Coronary artery (tissue), 2 donors: ENCODE measurements around the gene B3GALT5.

Experiments used
- DNase-seq: peaks from one replicate; pipeline ENCODE4 v3.0.0-alpha.2; 2017; ENCODE audit warnings: low spot score
- H3K27ac ChIP-seq, 2 donors: fragments of 200-600 bp; sonication (generic); one replicate each; pipeline ENCODE4 v1.5.1; 2016 to 2019
- H3K4me3 ChIP-seq: fragments of 200-600 bp; sonication (generic); 2 replicates; pipeline ENCODE4 v1.5.1; 2016; ENCODE audit warnings: mild to moderate bottlenecking, moderate library complexity
- TF ChIP-seq, protein P1 (sequence below): fragments of 200-600 bp; sonication (generic); IDR thresholded peaks from one replicate; pipeline ENCODE4 v1.5.1; 2019; ENCODE audit warnings: antibody characterized with exemption

Gene B3GALT5

DNA sequence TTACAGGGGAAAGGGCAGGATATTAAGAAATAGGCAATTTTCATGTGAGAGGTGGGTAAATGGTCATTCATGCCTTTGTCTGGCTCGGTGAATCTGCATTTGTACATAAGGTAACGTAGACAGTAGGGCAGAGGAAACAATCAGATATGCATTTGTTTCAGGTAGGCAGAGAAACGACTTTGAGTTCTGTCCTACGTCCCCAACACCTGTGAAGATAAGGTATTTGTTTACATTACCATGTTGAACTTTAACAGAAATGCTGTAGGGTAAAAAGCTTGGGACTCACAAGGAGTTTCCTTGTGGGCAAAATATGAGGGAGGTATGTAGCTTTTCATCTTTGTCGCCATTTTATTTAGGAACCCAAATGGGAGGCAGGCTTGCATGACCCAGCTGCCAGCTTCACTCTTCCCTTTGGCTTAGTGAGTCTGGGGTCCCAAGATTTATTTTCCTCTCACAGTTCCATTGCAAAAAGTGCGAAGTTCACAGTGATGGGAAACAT lies 31.4 kb downstream of the B3GALT5 start:
- H3K4me3 ChIP-seq: no peak overlapping the region
- DNase-seq: no peak
- H3K27ac ChIP-seq: no peak overlapping the region
- TF ChIP-seq, protein P1, sequence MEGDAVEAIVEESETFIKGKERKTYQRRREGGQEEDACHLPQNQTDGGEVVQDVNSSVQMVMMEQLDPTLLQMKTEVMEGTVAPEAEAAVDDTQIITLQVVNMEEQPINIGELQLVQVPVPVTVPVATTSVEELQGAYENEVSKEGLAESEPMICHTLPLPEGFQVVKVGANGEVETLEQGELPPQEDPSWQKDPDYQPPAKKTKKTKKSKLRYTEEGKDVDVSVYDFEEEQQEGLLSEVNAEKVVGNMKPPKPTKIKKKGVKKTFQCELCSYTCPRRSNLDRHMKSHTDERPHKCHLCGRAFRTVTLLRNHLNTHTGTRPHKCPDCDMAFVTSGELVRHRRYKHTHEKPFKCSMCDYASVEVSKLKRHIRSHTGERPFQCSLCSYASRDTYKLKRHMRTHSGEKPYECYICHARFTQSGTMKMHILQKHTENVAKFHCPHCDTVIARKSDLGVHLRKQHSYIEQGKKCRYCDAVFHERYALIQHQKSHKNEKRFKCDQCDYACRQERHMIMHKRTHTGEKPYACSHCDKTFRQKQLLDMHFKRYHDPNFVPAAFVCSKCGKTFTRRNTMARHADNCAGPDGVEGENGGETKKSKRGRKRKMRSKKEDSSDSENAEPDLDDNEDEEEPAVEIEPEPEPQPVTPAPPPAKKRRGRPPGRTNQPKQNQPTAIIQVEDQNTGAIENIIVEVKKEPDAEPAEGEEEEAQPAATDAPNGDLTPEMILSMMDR: no peak

DNA sequence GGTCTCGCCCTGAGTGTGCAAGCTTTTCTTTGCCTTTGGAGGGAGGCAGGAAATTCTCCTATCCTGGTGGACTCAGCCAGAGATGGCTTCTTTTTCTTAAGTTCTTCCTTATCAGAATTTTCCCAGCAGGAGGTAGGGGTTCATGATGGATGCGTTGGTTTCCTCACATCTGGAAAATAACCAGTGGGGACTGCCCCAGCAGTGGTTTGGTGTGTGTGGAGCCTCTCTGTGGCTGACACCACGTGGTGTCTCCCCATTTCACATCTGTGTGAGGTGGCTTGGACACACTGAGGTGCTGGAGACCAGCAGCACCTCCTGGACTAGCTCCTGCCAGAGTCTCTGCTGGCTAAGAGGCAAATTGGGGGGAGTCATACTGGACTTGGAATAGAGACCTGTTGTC lies 32.6 kb downstream of the B3GALT5 start:
- Histone ChIP-seq H3K4me3 (no peak overlapping the region), H3K27ac (no peak overlapping the region)
- DNase-seq: peak; percentile 19
- TF ChIP-seq, protein P1: no peak

DNA sequence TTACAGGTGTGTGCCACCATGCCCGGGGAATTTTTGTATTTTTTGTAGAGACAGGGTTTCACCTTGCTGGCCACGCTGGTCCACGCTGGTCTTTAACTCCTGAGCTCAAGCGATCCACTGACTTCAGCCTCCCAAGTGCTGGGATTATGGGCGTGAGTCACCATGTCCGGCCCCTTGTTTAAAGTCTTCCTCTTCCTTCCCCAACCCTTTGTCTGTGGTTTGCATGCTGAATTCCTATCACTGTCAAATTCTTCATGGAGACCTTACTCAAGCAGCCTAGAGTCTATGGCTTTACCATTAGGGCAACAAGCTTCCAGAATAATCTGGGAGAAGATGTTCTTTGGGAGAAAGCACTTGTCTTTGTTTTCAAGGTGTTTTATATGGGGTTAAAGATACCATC lies 34.7 kb downstream of the B3GALT5 start:
- H3K27ac ChIP-seq: no peak overlapping the region
- TF ChIP-seq, protein P1: no peak
- peak; percentile 19 for DNase-seq

DNA sequence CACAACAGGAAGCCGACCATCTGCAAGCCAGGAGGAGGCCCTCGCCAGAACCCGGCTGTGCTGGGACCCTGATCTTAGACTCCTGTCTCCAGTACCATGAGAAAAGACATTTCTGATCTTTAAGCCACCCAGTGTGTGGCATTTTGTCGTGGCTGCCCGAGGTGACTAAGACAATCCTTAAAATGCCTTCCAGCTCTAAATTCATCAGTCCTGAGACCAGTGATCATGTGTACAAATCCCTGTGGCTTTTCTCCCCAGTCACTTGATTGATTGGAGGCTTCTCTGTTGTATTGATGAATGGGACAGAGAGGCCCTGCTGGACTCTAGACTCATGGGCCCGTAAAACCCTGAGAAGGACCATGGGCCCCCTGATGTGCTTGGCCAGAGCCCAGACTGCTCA lies 36.1 kb downstream of the B3GALT5 start:
- DNase-seq: peak; percentile 28
- TF ChIP-seq, protein P1: no peak
- H3K27ac ChIP-seq: no peak overlapping the region
- no peak overlapping the region for H3K4me3 ChIP-seq

More for the DNA sequence above, 34.7 kb downstream of the B3GALT5 start:
- H3K4me3 ChIP-seq: no peak overlapping the region

DNA sequence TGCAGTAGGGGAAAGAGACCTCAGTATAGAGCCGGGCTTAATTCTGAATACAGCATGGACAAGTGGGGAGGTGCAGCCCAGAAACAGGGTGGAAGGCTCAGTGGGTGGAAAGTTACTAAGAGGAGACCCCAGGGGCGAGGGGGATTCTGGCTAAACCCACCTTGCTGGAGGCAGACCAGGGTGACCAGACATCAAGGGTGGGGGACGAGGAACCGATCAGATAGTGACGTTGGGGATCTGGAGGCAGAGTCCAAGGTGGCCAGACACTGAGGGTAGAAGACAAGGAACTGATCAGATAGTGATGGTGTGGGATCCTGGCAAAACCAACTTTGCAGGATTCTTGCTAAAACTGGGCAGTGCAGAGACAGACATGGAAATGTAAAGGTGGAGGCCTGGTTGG lies 36.8 kb downstream of the B3GALT5 start:
- TF ChIP-seq, protein P1: no peak
- H3K27ac ChIP-seq: no peak overlapping the region
- no peak overlapping the region for H3K4me3 ChIP-seq
- DNase-seq: no peak

DNA sequence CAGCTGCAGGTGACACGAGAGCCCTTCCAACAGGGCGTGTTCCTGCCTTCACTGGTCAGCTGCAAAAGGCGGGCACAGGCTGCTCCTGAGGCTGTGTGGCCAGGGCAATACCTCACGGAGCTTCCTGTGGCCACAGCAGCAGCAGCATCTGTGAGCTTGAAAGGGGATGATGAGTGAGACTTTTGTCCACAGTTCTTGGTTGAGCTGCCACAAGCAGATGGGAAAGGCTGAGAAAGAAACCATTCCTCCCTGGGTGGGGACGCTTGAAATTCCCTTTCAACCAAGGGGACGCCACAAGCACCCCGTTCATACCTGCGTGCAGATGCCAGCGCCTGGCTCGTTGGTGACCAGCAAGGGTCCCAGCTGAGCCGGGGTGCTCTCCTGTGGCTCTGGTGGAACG lies 37.6 kb downstream of the B3GALT5 start:
- peak; percentile 29 for DNase-seq
- no peak overlapping the region for H3K27ac ChIP-seq
- TF ChIP-seq, protein P1: no peak
- H3K4me3 ChIP-seq: no peak overlapping the region

DNA sequence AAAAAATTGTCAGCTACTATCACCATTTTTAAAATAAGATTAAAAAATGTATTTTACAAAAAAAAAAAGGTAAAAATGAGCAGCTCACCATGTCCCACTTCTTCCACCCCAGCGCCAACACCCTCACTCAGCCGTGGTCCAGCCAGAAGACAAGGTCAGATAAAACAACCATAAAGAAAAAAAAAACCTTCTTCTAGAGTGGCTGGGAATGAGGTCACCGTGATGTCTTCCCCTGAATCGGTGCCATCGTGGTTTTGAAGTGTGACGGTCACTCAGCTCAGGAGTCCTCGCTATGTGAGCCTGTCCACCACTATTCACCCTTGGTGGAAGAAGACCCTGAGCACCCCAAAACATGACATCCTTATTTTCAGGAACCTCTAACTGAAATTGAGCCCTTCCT lies 38.1 kb downstream of the B3GALT5 start:
- TF ChIP-seq, protein P1: no peak
- Histone ChIP-seq H3K27ac (no peak overlapping the region), H3K4me3 (no peak overlapping the region)
- peak; percentile 5 for DNase-seq
